Measurements from ENCODE around the gene PTPN14. TPM values are rescaled to one million over a fixed set of nuclear protein-coding genes. Genes with fewer than 3 reads are reported as not detected.

PTPN14 gene
- polyA plus RNA-seq, 6 donors from 2014 or later = 0.04 to 0.05 (median 0.04) TPM; not detected in 3

- H3K4me1 Mint-ChIP-seq = no peaks in the 10 kb centered on the region
- H3K27ac Mint-ChIP-seq = no peak overlapping the region
- no peaks in the 10 kb centered on the region for H3K9me3 Mint-ChIP-seq
- peaks cover 15 to 17% of the 10 kb centered on the region in 2 donors for H3K36me3 Mint-ChIP-seq
- no peaks in the 10 kb centered on the region for H3K27me3 Mint-ChIP-seq
- H3K4me3 Mint-ChIP-seq = no peak overlapping the region
- ATAC-seq (ENCODE audit: low read depth in 2 of 2) = no peak
- DNase-seq = no peak
Observed at GRCh38 chr1:214338212-214338611, 213.2 kb downstream of the PTPN14 start.

- DNase-seq = no peak
- no peak overlapping the region for H3K27ac Mint-ChIP-seq
- H3K4me3 Mint-ChIP-seq = no peak overlapping the region
- no peaks in the 10 kb centered on the region for H3K9me3 Mint-ChIP-seq
- ATAC-seq (ENCODE audit: low read depth in 2 of 2) = no peak
- peaks cover 15 to 17% of the 10 kb centered on the region in 2 donors for H3K36me3 Mint-ChIP-seq
- H3K4me1 Mint-ChIP-seq = no peaks in the 10 kb centered on the region
- no peaks in the 10 kb centered on the region for H3K27me3 Mint-ChIP-seq
Observed at GRCh38 chr1:214337511-214337910, 213.9 kb downstream of the PTPN14 start.

- H3K9me3 Mint-ChIP-seq = no peaks in the 10 kb centered on the region
- H3K36me3 Mint-ChIP-seq = peaks cover 15 to 17% of the 10 kb centered on the region in 2 donors
Observed at GRCh38 chr1:214337015-214337414, 214.4 kb downstream of the PTPN14 start.

GRCh38 chr1:214335567-214335966 lies 215.8 kb downstream of the PTPN14 start:
- no peak for ATAC-seq (ENCODE audit: low read depth in 2 of 2)

More at GRCh38 chr1:214337015-214337414, 214.4 kb downstream of the PTPN14 start:
- H3K4me1 Mint-ChIP-seq = no peaks in the 10 kb centered on the region
- no peak overlapping the region for H3K4me3 Mint-ChIP-seq
- ATAC-seq (ENCODE audit: low read depth in 2 of 2) (no peak), DNase-seq (no peak)
- H3K27me3 Mint-ChIP-seq = no peaks in the 10 kb centered on the region
- H3K27ac Mint-ChIP-seq = peak overlapping the region in 1 of 6 donors; percentile 25

GRCh38 chr1:214332946-214333798 lies 218.2 kb downstream of the PTPN14 start:
- H3K4me3 Mint-ChIP-seq = no peak overlapping the region
- peaks cover 11 to 17% of the 10 kb centered on the region in 2 donors for H3K36me3 Mint-ChIP-seq
- no peaks in the 10 kb centered on the region for H3K27me3 Mint-ChIP-seq
- no peaks in the 10 kb centered on the region for H3K4me1 Mint-ChIP-seq
- ATAC-seq (ENCODE audit: low read depth in 2 of 2) (no peak), DNase-seq (peak; percentile 9)
- no peaks in the 10 kb centered on the region for H3K9me3 Mint-ChIP-seq
- H3K27ac Mint-ChIP-seq = no peak overlapping the region

More at GRCh38 chr1:214335567-214335966, 215.8 kb downstream of the PTPN14 start:
- no peak for DNase-seq
- Mint-ChIP-seq H3K36me3 (peaks cover 15 to 17% of the 10 kb centered on the region in 2 donors), H3K27me3 (no peaks in the 10 kb centered on the region), H3K27ac (no peak overlapping the region), H3K4me1 (no peaks in the 10 kb centered on the region), H3K4me3 (no peak overlapping the region), H3K9me3 (no peaks in the 10 kb centered on the region)

- ATAC-seq (ENCODE audit: low read depth in 2 of 2) (peak in 1 of 2 donors; percentile 48), DNase-seq (peak; percentile 21)
- no peaks in the 10 kb centered on the region for H3K27me3 Mint-ChIP-seq
- no peaks in the 10 kb centered on the region for H3K9me3 Mint-ChIP-seq
- H3K27ac Mint-ChIP-seq = no peak overlapping the region
- H3K36me3 Mint-ChIP-seq = peaks cover 4 to 6% of the 10 kb centered on the region in 2 donors
- H3K4me1 Mint-ChIP-seq = peaks cover 0 to 2% (median 0%) of the 10 kb centered on the region in 3 donors
- H3K4me3 Mint-ChIP-seq = no peak overlapping the region
Observed at GRCh38 chr1:214331827-214332423, 219.5 kb downstream of the PTPN14 start.

GRCh38 chr1:214331180-214331579 lies 220.2 kb downstream of the PTPN14 start:
- no peak for ATAC-seq (ENCODE audit: low read depth in 2 of 2)
- H3K27ac Mint-ChIP-seq = no peak overlapping the region
- H3K36me3 Mint-ChIP-seq = peaks cover 0 to 6% of the 10 kb centered on the region in 2 donors
- H3K4me3 Mint-ChIP-seq = no peak overlapping the region
- no peaks in the 10 kb centered on the region for H3K27me3 Mint-ChIP-seq
- H3K4me1 Mint-ChIP-seq = peaks cover 0 to 6% (median 0%) of the 10 kb centered on the region in 3 donors
- H3K9me3 Mint-ChIP-seq = no peaks in the 10 kb centered on the region
- no peak for DNase-seq

- Mint-ChIP-seq H3K9me3 (no peaks in the 10 kb centered on the region), H3K27me3 (no peaks in the 10 kb centered on the region), H3K4me1 (peaks cover 0 to 8% (median 0%) of the 10 kb centered on the region in 3 donors), H3K27ac (no peak overlapping the region), H3K36me3 (peaks cover 0 to 6% of the 10 kb centered on the region in 2 donors), H3K4me3 (no peak overlapping the region)
- ATAC-seq (ENCODE audit: low read depth in 2 of 2) = no peak
- no peak for DNase-seq
Observed at GRCh38 chr1:214330715-214331114, 220.7 kb downstream of the PTPN14 start.

- peaks cover 0 to 3% of the 10 kb centered on the region in 2 donors for H3K36me3 Mint-ChIP-seq
- H3K27me3 Mint-ChIP-seq = no peaks in the 10 kb centered on the region
- no peak for ATAC-seq (ENCODE audit: low read depth in 2 of 2)
- no peak overlapping the region for H3K4me3 Mint-ChIP-seq
- DNase-seq = no peak
- no peak overlapping the region for H3K27ac Mint-ChIP-seq
- no peaks in the 10 kb centered on the region for H3K9me3 Mint-ChIP-seq
- peaks cover 0 to 8% (median 0%) of the 10 kb centered on the region in 3 donors for H3K4me1 Mint-ChIP-seq
Observed at GRCh38 chr1:214330222-214330621, 221.2 kb downstream of the PTPN14 start.

- H3K36me3 Mint-ChIP-seq = no peaks in the 10 kb centered on the region
- DNase-seq = no peak
- H3K27ac Mint-ChIP-seq = no peak overlapping the region
- no peak overlapping the region for H3K4me3 Mint-ChIP-seq
- no peaks in the 10 kb centered on the region for H3K9me3 Mint-ChIP-seq
- no peaks in the 10 kb centered on the region for H3K27me3 Mint-ChIP-seq
- no peak for ATAC-seq (ENCODE audit: low read depth in 2 of 2)
- H3K4me1 Mint-ChIP-seq = peaks cover 0 to 8% (median 0%) of the 10 kb centered on the region in 3 donors
Observed at GRCh38 chr1:214329470-214330220, 221.8 kb downstream of the PTPN14 start.

- DNase-seq (peak; percentile 60), ATAC-seq (ENCODE audit: low read depth in 2 of 2) (peak; percentile 80 to 90)
- Mint-ChIP-seq H3K36me3 (no peaks in the 10 kb centered on the region), H3K9me3 (no peaks in the 10 kb centered on the region), H3K27ac (peak overlapping the region in 1 of 6 donors; percentile 44), H3K4me3 (no peak overlapping the region), H3K27me3 (no peaks in the 10 kb centered on the region), H3K4me1 (peaks cover 0 to 8% (median 0%) of the 10 kb centered on the region in 3 donors)
Observed at GRCh38 chr1:214328770-214329469, 222.5 kb downstream of the PTPN14 start.

GRCh38 chr1:214327514-214327913 lies 223.9 kb downstream of the PTPN14 start:
- no peaks in the 10 kb centered on the region for H3K9me3 Mint-ChIP-seq
- DNase-seq (no peak), ATAC-seq (ENCODE audit: low read depth in 2 of 2) (no peak)
- no peaks in the 10 kb centered on the region for H3K27me3 Mint-ChIP-seq
- peak overlapping the region in 2 of 6 donors; percentile 57 to 59 for H3K27ac Mint-ChIP-seq
- no peak overlapping the region for H3K4me3 Mint-ChIP-seq
- peaks cover 0 to 8% (median 0%) of the 10 kb centered on the region in 3 donors for H3K4me1 Mint-ChIP-seq
- H3K36me3 Mint-ChIP-seq = no peaks in the 10 kb centered on the region

- no peak for DNase-seq
- no peak for ATAC-seq (ENCODE audit: low read depth in 2 of 2)
- Mint-ChIP-seq H3K27ac (peak overlapping the region in 1 of 6 donors; percentile 93), H3K9me3 (no peaks in the 10 kb centered on the region), H3K4me1 (peaks cover 0 to 8% (median 5%) of the 10 kb centered on the region in 3 donors), H3K27me3 (no peaks in the 10 kb centered on the region), H3K4me3 (no peak overlapping the region), H3K36me3 (no peaks in the 10 kb centered on the region)
Observed at GRCh38 chr1:214326406-214326805, 225.0 kb downstream of the PTPN14 start.

All from naive B cell (primary cell).